Measurements from ENCODE around the gene CDT1. TPM values are rescaled to one million over a fixed set of nuclear protein-coding genes. Genes with fewer than 3 reads are reported as not detected.

The CDT1 gene
- total and polyA plus RNA-seq, 2 experiments from 2014 or later, result 5.1 to 5.2 TPM

DNA sequence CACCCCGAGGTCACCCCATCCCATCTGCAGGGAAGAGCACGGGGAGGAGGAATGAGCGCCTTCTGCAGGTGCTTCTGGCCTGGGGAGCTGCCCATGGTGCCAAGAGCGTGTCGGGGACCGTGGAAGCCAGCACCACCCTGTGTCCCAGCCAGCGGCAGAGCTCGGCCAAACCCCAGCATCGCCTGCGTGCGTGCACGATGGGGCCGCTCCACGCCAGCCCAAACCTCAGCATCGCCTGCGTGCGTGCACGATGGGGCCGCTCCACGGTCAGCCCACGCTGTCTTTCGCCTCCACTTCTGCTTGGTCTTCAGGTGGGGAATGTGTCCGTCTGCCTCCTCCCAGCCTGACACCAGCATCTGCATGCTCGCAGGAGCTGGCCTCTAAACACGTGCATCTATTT, 39.2 kb downstream of the CDT1 start:
- Histone ChIP-seq H3K79me2 (no peaks in the 10 kb centered on the region), H3K36me3 (replicated peaks; ENCODE audit: insufficient read depth, low read depth) (no peaks in the 10 kb centered on the region), H3K27ac (no peak overlapping the region), H4K20me1 (ENCODE audit: insufficient read depth, poor library complexity, severe bottlenecking) (no peaks in the 10 kb centered on the region), H3K9me3 (ENCODE audit: low read depth) (no peaks in the 10 kb centered on the region), H3K9me2 (replicated peaks; ENCODE audit: insufficient read depth) (no peaks in the 10 kb centered on the region), H3K4me1 (ENCODE audit: insufficient read depth) (no peaks in the 10 kb centered on the region), H3K4me2 (no peak overlapping the region), H3K27me3 (no peaks in the 10 kb centered on the region), H2AFZ (no peak overlapping the region), H3K4me3 (no peak overlapping the region)
- no peak for DNase-seq (ENCODE audit: low spot score)
- WGBS (ENCODE audit: low lambda C conversion rate, missing lambda C conversion rate), result 97% methylated on average over 25 of the region's 25 CpGs
- no peak for TF ChIP-seq EZH2 (IDR thresholded peaks at IDR 0.05; ENCODE audit: borderline replicate concordance)
- no peak for TF ChIP-seq EZH2phosphoT487 (IDR thresholded peaks at IDR 0.05; ENCODE audit: low read depth, severe bottlenecking, unreplicated experiment)
- TF ChIP-seq, protein P1, sequence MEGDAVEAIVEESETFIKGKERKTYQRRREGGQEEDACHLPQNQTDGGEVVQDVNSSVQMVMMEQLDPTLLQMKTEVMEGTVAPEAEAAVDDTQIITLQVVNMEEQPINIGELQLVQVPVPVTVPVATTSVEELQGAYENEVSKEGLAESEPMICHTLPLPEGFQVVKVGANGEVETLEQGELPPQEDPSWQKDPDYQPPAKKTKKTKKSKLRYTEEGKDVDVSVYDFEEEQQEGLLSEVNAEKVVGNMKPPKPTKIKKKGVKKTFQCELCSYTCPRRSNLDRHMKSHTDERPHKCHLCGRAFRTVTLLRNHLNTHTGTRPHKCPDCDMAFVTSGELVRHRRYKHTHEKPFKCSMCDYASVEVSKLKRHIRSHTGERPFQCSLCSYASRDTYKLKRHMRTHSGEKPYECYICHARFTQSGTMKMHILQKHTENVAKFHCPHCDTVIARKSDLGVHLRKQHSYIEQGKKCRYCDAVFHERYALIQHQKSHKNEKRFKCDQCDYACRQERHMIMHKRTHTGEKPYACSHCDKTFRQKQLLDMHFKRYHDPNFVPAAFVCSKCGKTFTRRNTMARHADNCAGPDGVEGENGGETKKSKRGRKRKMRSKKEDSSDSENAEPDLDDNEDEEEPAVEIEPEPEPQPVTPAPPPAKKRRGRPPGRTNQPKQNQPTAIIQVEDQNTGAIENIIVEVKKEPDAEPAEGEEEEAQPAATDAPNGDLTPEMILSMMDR (IDR thresholded peaks at IDR 0.05; ENCODE audit: poor library complexity), result no peak

DNA sequence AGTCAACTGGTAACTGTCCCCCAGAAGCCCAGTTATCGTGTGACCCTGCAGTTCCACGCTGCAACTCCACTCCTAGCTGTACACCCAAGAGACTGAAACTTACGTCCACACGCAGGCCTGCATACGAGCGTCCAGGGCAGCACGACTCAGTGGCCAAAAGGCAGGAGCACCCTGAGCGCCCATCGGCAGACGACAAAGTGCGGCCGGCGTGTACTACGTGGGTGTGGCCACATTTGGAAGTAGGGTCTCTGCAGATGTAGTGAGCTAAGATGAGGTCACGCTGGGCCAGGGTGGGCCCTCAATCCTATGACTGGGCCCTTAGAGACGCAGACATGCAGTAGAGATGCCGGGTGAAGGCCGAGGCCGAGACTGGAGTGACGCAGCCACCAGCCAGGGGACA, 39.7 kb downstream of the CDT1 start:
- no peaks in the 10 kb centered on the region for H3K36me3 ChIP-seq (replicated peaks; ENCODE audit: insufficient read depth, low read depth)
- no peaks in the 10 kb centered on the region for H3K9me3 ChIP-seq (ENCODE audit: low read depth)
- H3K27ac ChIP-seq, result no peak overlapping the region
- no peaks in the 10 kb centered on the region for H3K79me2 ChIP-seq
- H3K4me2 ChIP-seq, result no peak overlapping the region
- H3K27me3 ChIP-seq, result no peaks in the 10 kb centered on the region
- H3K4me1 ChIP-seq (ENCODE audit: insufficient read depth), result no peaks in the 10 kb centered on the region
- no peak for TF ChIP-seq EZH2phosphoT487 (IDR thresholded peaks at IDR 0.05; ENCODE audit: low read depth, severe bottlenecking, unreplicated experiment)
- TF ChIP-seq, protein P1 (IDR thresholded peaks at IDR 0.05; ENCODE audit: poor library complexity), result no peak
- no peak overlapping the region for H3K4me3 ChIP-seq
- H2AFZ ChIP-seq, result no peak overlapping the region
- H4K20me1 ChIP-seq (ENCODE audit: insufficient read depth, poor library complexity, severe bottlenecking), result no peaks in the 10 kb centered on the region
- DNase-seq (ENCODE audit: low spot score), result no peak
- H3K9me2 ChIP-seq (replicated peaks; ENCODE audit: insufficient read depth), result no peaks in the 10 kb centered on the region
- WGBS (ENCODE audit: low lambda C conversion rate, missing lambda C conversion rate), result 93% methylated on average over 20 of the region's 20 CpGs

DNA sequence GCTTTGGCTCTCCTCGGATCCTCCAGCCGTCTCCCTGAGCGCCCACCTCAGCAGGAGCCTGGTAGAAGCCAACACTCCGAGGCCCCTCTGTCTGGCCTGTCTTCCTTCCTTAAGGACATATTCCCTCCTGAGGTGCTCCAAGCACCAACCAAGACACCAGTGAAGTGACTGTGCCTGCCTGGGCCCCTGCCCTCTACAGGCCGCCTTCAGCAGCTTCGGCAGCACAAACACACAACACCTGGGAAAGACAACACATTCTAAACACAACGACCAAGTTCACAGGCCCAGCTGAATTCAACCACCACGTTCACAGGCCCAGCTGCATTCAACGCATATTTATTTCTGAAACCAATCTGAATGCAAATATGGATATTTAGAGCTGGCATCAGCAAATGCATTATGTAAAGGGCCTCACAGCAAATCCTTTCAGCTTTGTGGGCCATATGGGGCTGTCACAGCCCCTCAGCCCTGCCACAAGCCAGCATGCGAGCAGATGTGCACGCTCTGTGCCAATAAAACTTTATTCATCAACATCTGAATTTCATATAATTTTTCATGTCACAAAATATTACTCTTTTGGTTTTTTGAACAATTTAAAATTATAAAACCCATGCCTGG, 40.9 kb downstream of the CDT1 start:
- no peak overlapping the region for H3K4me2 ChIP-seq
- WGBS (ENCODE audit: low lambda C conversion rate, missing lambda C conversion rate), result 81% methylated on average over 10 of the region's 11 CpGs
- H2AFZ ChIP-seq, result no peak overlapping the region
- no peak for DNase-seq (ENCODE audit: low spot score)
- H3K27me3 ChIP-seq, result no peaks in the 10 kb centered on the region
- H3K4me3 ChIP-seq, result no peak overlapping the region
- H3K36me3 ChIP-seq (replicated peaks; ENCODE audit: insufficient read depth, low read depth), result no peaks in the 10 kb centered on the region
- H3K79me2 ChIP-seq, result no peaks in the 10 kb centered on the region
- no peaks in the 10 kb centered on the region for H3K4me1 ChIP-seq (ENCODE audit: insufficient read depth)
- TF ChIP-seq, protein P1 (IDR thresholded peaks at IDR 0.05; ENCODE audit: poor library complexity), result no peak
- TF ChIP-seq EZH2phosphoT487 (IDR thresholded peaks at IDR 0.05; ENCODE audit: low read depth, severe bottlenecking, unreplicated experiment) (no peak), EZH2 (IDR thresholded peaks at IDR 0.05; ENCODE audit: borderline replicate concordance) (no peak)
- H3K27ac ChIP-seq, result no peak overlapping the region
- H3K9me3 ChIP-seq (ENCODE audit: low read depth), result no peaks in the 10 kb centered on the region
- H3K9me2 ChIP-seq (replicated peaks; ENCODE audit: insufficient read depth), result no peaks in the 10 kb centered on the region
- no peaks in the 10 kb centered on the region for H4K20me1 ChIP-seq (ENCODE audit: insufficient read depth, poor library complexity, severe bottlenecking)
